Spinal cord (tissue), 10 donors: ENCODE measurements around the gene SPTBN5. TPM values are rescaled to one million over a fixed set of nuclear protein-coding genes. Genes with fewer than 3 reads are reported as not detected.

Experiments
- DNase-seq, 6 donors: peaks; one replicate each; pipeline versions ENCODE4 v3.0.0 to v3.0.0-alpha.2; 2013 to 2015; ENCODE audit warnings: low spot score in 6 of 6, low read depth in 4 of 6
- H3K27ac ChIP-seq: one replicate; pipeline ENCODE4 v1.5.1; 2013; ENCODE audit warnings: low read depth, low read length, control low read depth
- H3K27me3 ChIP-seq: one replicate; pipeline ENCODE4 v1.6.1; 2013; ENCODE audit warnings: low read length; ENCODE audit not compliant: control insufficient read depth, insufficient read depth
- H3K36me3 ChIP-seq: one replicate; pipeline ENCODE4 v1.6.1; 2013; ENCODE audit warnings: low read length; ENCODE audit not compliant: control insufficient read depth, insufficient read depth
- H3K4me1 ChIP-seq: one replicate; pipeline ENCODE4 v1.6.1; 2013; ENCODE audit warnings: low read length; ENCODE audit not compliant: control insufficient read depth, insufficient read depth
- H3K4me3 ChIP-seq: one replicate; pipeline ENCODE4 v1.5.1; 2013; ENCODE audit warnings: low read depth, low read length, control low read depth
- H3K9me3 ChIP-seq: one replicate; pipeline ENCODE4 v1.6.1; 2013; ENCODE audit warnings: low read length; ENCODE audit not compliant: control insufficient read depth, insufficient read depth
- WGBS: methylation state at CpG from one replicate; pipeline ENCODE4 v1.1.5; 2013; ENCODE audit warnings: missing lambda C conversion rate; ENCODE audit not compliant: insufficient coverage; 5-methylcytosine and 5-hydroxymethylcytosine counted together
- polyA plus RNA-seq, 2 donors: library from polyadenylated mRNA; unstranded; fragments of 120-200 nt; gene quantifications; one replicate each; pipeline ENCODE4 v1.2.1, GENCODE V29; 2013; ENCODE audit not compliant: insufficient read length in 2 of 2
- total RNA-seq, 2 donors: library from RNA; depleted of rRNA in 1 of 2; stranded (reverse); fragments of 120-200 nt in 1 of 2; fragments of >200 nt in 1 of 2; gene quantifications; one replicate each; pipeline versions ENCODE4 v1.2.3 to v1.2.4, GENCODE V29; 2013 to 2014
- donor health status: healthy.

SPTBN5 gene
- total and polyA plus RNA-seq, 4 donors = 0.69 to 4.2 (median 2.5) TPM

- WGBS = 95% methylated on average over 10 of the region's 14 CpGs
Observed at GRCh38 chr15:41905036-41905793, 11.4 kb upstream of the SPTBN5 start.

GRCh38 chr15:41904541-41905005 lies 10.7 kb upstream of the SPTBN5 start:
- peaks cover 5% of the 10 kb centered on the region for H3K9me3 ChIP-seq
- H3K27ac ChIP-seq = no peak overlapping the region
- peaks cover 27% of the 10 kb centered on the region for H3K36me3 ChIP-seq
- no peaks in the 10 kb centered on the region for H3K27me3 ChIP-seq
- peak in 5 of 6 donors; percentile 48 to 91 (median 62) for DNase-seq
- H3K4me1 ChIP-seq = peaks cover 16% of the 10 kb centered on the region
- 1% methylated on average over 6 of the region's 6 CpGs for WGBS
- H3K4me3 ChIP-seq = no peak overlapping the region

More at GRCh38 chr15:41905036-41905793, 11.4 kb upstream of the SPTBN5 start:
- H3K4me3 ChIP-seq = no peak overlapping the region
- DNase-seq = no peak
- peaks cover 5% of the 10 kb centered on the region for H3K9me3 ChIP-seq
- peaks cover 27% of the 10 kb centered on the region for H3K36me3 ChIP-seq
- H3K4me1 ChIP-seq = peaks cover 16% of the 10 kb centered on the region
- no peaks in the 10 kb centered on the region for H3K27me3 ChIP-seq
- H3K27ac ChIP-seq = no peak overlapping the region

- Histone ChIP-seq H3K4me3 (no peak overlapping the region), H3K9me3 (peaks cover 5% of the 10 kb centered on the region), H3K36me3 (peaks cover 21% of the 10 kb centered on the region), H3K27me3 (no peaks in the 10 kb centered on the region), H3K27ac (no peak overlapping the region), H3K4me1 (peaks cover 16% of the 10 kb centered on the region)
- DNase-seq = no peak
- 72% methylated on average over 13 of the region's 13 CpGs for WGBS
Observed at GRCh38 chr15:41903782-41904181, 9.9 kb upstream of the SPTBN5 start.

GRCh38 chr15:41901431-41901830 lies 7.6 kb upstream of the SPTBN5 start:
- no peak for DNase-seq
- Histone ChIP-seq H3K27ac (no peak overlapping the region), H3K36me3 (peaks cover 9% of the 10 kb centered on the region), H3K4me1 (peaks cover 13% of the 10 kb centered on the region), H3K4me3 (no peak overlapping the region), H3K27me3 (no peaks in the 10 kb centered on the region), H3K9me3 (peaks cover 5% of the 10 kb centered on the region)
- 84% methylated on average over 4 of the region's 5 CpGs for WGBS

- no peak overlapping the region for H3K27ac ChIP-seq
- H3K4me3 ChIP-seq = no peak overlapping the region
- H3K36me3 ChIP-seq = peaks cover 8% of the 10 kb centered on the region
- no peak for DNase-seq
- no peaks in the 10 kb centered on the region for H3K9me3 ChIP-seq
- H3K27me3 ChIP-seq = no peaks in the 10 kb centered on the region
- 94% methylated on average over 34 of the region's 36 CpGs for WGBS
- peaks cover 13% of the 10 kb centered on the region for H3K4me1 ChIP-seq
Observed at GRCh38 chr15:41900526-41901380, 6.9 kb upstream of the SPTBN5 start.

- Histone ChIP-seq H3K9me3 (no peaks in the 10 kb centered on the region), H3K27ac (no peak overlapping the region), H3K36me3 (peaks cover 8% of the 10 kb centered on the region), H3K4me3 (no peak overlapping the region), H3K27me3 (no peaks in the 10 kb centered on the region), H3K4me1 (peaks cover 13% of the 10 kb centered on the region)
- 62% methylated on average over 4 of the region's 6 CpGs for WGBS
- DNase-seq = no peak
Observed at GRCh38 chr15:41899854-41900442, 6.1 kb upstream of the SPTBN5 start.

GRCh38 chr15:41897363-41897799 lies 3.5 kb upstream of the SPTBN5 start:
- 35% methylated on average over 5 of the region's 8 CpGs for WGBS
- Histone ChIP-seq H3K36me3 (peaks cover 11% of the 10 kb centered on the region), H3K27ac (no peak overlapping the region), H3K4me1 (peaks cover 16% of the 10 kb centered on the region), H3K9me3 (no peaks in the 10 kb centered on the region), H3K4me3 (no peak overlapping the region), H3K27me3 (no peaks in the 10 kb centered on the region)
- peak in 1 of 6 donors; percentile 48 for DNase-seq

- H3K27me3 ChIP-seq = no peaks in the 10 kb centered on the region
- no peaks in the 10 kb centered on the region for H3K9me3 ChIP-seq
- no peak overlapping the region for H3K4me3 ChIP-seq
- peaks cover 16% of the 10 kb centered on the region for H3K4me1 ChIP-seq
- peaks cover 11% of the 10 kb centered on the region for H3K36me3 ChIP-seq
- H3K27ac ChIP-seq = no peak overlapping the region
- no peak for DNase-seq
- 89% methylated on average over 5 of the region's 6 CpGs for WGBS
Observed at GRCh38 chr15:41896566-41896965, 2.7 kb upstream of the SPTBN5 start.

GRCh38 chr15:41895957-41896356 lies 2.1 kb upstream of the SPTBN5 start:
- H3K36me3 ChIP-seq = peaks cover 9% of the 10 kb centered on the region
- H3K4me3 ChIP-seq = no peak overlapping the region
- H3K9me3 ChIP-seq = no peaks in the 10 kb centered on the region
- no peak overlapping the region for H3K27ac ChIP-seq
- no peak for DNase-seq
- no peaks in the 10 kb centered on the region for H3K27me3 ChIP-seq
- WGBS = 100% methylated on average over 1 of the region's 1 CpG
- H3K4me1 ChIP-seq = peaks cover 16% of the 10 kb centered on the region
